HEK293 (cell line): ENCODE measurements around the gene SCD.

Source experiments
- HOXD13 ChIP-seq: sonication (generic); formaldehyde crosslinking; IDR thresholded peaks from 2 replicates; pipeline ENCODE4 v1.8.0; 2022; ENCODE audit warnings: missing genetic modification reagents, borderline replicate concordance
- KLF16 ChIP-seq: fragments of 450-650 bp; formaldehyde crosslinking; IDR thresholded peaks from 2 replicates; pipeline ENCODE4 v1.5.1; 2017; ENCODE audit warnings: missing biosample characterization, missing genetic modification characterization
- KLF8 ChIP-seq: fragments of 450-650 bp; formaldehyde crosslinking; IDR thresholded peaks from 2 replicates; pipeline ENCODE4 v1.5.1; 2016; ENCODE audit warnings: missing biosample characterization, missing genetic modification characterization
- MZF1 ChIP-seq: fragments of 450-650 bp; formaldehyde crosslinking; IDR thresholded peaks from 2 replicates; pipeline ENCODE4 v1.5.1; 2017; ENCODE audit warnings: missing biosample characterization, missing genetic modification characterization, borderline replicate concordance
- RBAK ChIP-seq: fragments of 450-650 bp; formaldehyde crosslinking; IDR thresholded peaks from 2 replicates; pipeline ENCODE4 v1.5.1; 2016; ENCODE audit warnings: missing biosample characterization, missing genetic modification characterization
- SCRT2 ChIP-seq: fragments of 450-650 bp; formaldehyde crosslinking; IDR thresholded peaks from 2 replicates; pipeline ENCODE4 v1.5.1; 2016; ENCODE audit warnings: missing biosample characterization, missing genetic modification characterization
- SP7 ChIP-seq: fragments of 450-650 bp; formaldehyde crosslinking; IDR thresholded peaks from 2 replicates; pipeline ENCODE4 v1.5.1; 2016; ENCODE audit warnings: missing biosample characterization, missing genetic modification characterization
- ZBTB17 ChIP-seq: fragments of 450-650 bp; formaldehyde crosslinking; IDR thresholded peaks from 2 replicates; pipeline ENCODE4 v1.5.1; 2016; ENCODE audit warnings: missing biosample characterization, missing genetic modification characterization
- ZFHX2 ChIP-seq: fragments of 450-650 bp; formaldehyde crosslinking; conservative IDR thresholded peaks from 2 replicates; pipeline ENCODE4 v1.5.1; 2016; ENCODE audit warnings: missing biosample characterization, missing genetic modification characterization
- ZNF133 ChIP-seq: fragments of 450-650 bp; formaldehyde crosslinking; IDR thresholded peaks from 2 replicates; pipeline ENCODE4 v1.5.1; 2016; ENCODE audit warnings: missing biosample characterization, missing genetic modification characterization
- ZNF155 ChIP-seq: fragments of 450-650 bp; formaldehyde crosslinking; IDR thresholded peaks from 2 replicates; pipeline ENCODE4 v1.5.1; 2016; ENCODE audit warnings: missing biosample characterization, missing genetic modification characterization
- ZNF2 ChIP-seq: fragments of 450-650 bp; formaldehyde crosslinking; IDR thresholded peaks from 2 replicates; pipeline ENCODE4 v1.5.1; 2016; ENCODE audit warnings: missing biosample characterization, missing genetic modification characterization
- ZNF214 ChIP-seq: fragments of 450-650 bp; formaldehyde crosslinking; IDR thresholded peaks from 2 replicates; pipeline ENCODE4 v1.5.1; 2017; ENCODE audit warnings: missing biosample characterization, mild to moderate bottlenecking, missing genetic modification characterization, borderline replicate concordance
- ZNF24 ChIP-seq: fragments of 450-650 bp; formaldehyde crosslinking; IDR thresholded peaks from 2 replicates; pipeline ENCODE4 v1.5.1; 2016; ENCODE audit warnings: missing biosample characterization, missing genetic modification characterization
- ZNF341 ChIP-seq: fragments of 450-650 bp; formaldehyde crosslinking; IDR thresholded peaks from 2 replicates; pipeline ENCODE4; 2016; ENCODE audit warnings: low read depth, missing biosample characterization, missing genetic modification characterization
- ZNF391 ChIP-seq: fragments of 450-650 bp; formaldehyde crosslinking; IDR thresholded peaks from 2 replicates; pipeline ENCODE4 v1.5.1; 2016; ENCODE audit warnings: low read depth, missing biosample characterization, missing genetic modification characterization, borderline replicate concordance
- ZNF501 ChIP-seq: fragments of 450-650 bp; formaldehyde crosslinking; IDR thresholded peaks from 2 replicates; pipeline ENCODE4 v1.5.1; 2016; ENCODE audit warnings: missing biosample characterization, missing genetic modification characterization
- ZNF510 ChIP-seq: fragments of 450-650 bp; formaldehyde crosslinking; IDR thresholded peaks from 2 replicates; pipeline ENCODE4 v1.5.1; 2018; ENCODE audit warnings: mild to moderate bottlenecking, missing genetic modification characterization, missing biosample characterization; ENCODE audit not compliant: insufficient replicate concordance
- ZNF518A ChIP-seq: fragments of 450-650 bp; formaldehyde crosslinking; conservative IDR thresholded peaks from 2 replicates; pipeline ENCODE4 v1.5.1; 2016; ENCODE audit warnings: low read depth, missing biosample characterization, missing genetic modification characterization
- ZNF560 ChIP-seq: fragments of 450-650 bp; formaldehyde crosslinking; IDR thresholded peaks from 2 replicates; pipeline ENCODE4 v1.5.1; 2017; ENCODE audit warnings: missing biosample characterization, missing genetic modification characterization, borderline replicate concordance
- ZNF600 ChIP-seq: fragments of 450-650 bp; formaldehyde crosslinking; IDR thresholded peaks from 2 replicates; pipeline ENCODE4 v1.5.1; 2016; ENCODE audit warnings: missing biosample characterization, missing genetic modification characterization
- ZNF621 ChIP-seq: fragments of 450-650 bp; formaldehyde crosslinking; IDR thresholded peaks from 2 replicates; pipeline ENCODE4 v1.5.1; 2017; ENCODE audit warnings: missing biosample characterization, missing genetic modification characterization
- ZSCAN4 ChIP-seq: fragments of 450-650 bp; formaldehyde crosslinking; IDR thresholded peaks from 2 replicates; pipeline ENCODE4 v1.5.1; 2017; ENCODE audit warnings: missing biosample characterization, missing genetic modification characterization
- TF ChIP-seq, protein P1 (sequence below): fragments of 450-650 bp; formaldehyde crosslinking; optimal IDR thresholded peaks from 2 replicates; pipeline ENCODE3; 2016; ENCODE audit warnings: missing biosample characterization, mild to moderate bottlenecking, missing genetic modification characterization
- TF ChIP-seq, protein P2 (sequence below): fragments of 450-650 bp; formaldehyde crosslinking; IDR thresholded peaks from 2 replicates; pipeline ENCODE4 v1.5.1; 2016; ENCODE audit warnings: missing biosample characterization, missing genetic modification characterization, borderline replicate concordance
- TF ChIP-seq, protein P3 (sequence below): fragments of 450-650 bp; IDR thresholded peaks from 2 replicates; pipeline ENCODE4 v1.5.1; 2018; ENCODE audit warnings: missing biosample characterization, mild to moderate bottlenecking, missing genetic modification characterization
- TF ChIP-seq, protein P4 (sequence below): fragments of 450-650 bp; formaldehyde crosslinking; IDR thresholded peaks from 2 replicates; pipeline ENCODE4 v1.5.1; 2016; ENCODE audit warnings: missing biosample characterization, missing genetic modification characterization

SCD gene

DNA sequence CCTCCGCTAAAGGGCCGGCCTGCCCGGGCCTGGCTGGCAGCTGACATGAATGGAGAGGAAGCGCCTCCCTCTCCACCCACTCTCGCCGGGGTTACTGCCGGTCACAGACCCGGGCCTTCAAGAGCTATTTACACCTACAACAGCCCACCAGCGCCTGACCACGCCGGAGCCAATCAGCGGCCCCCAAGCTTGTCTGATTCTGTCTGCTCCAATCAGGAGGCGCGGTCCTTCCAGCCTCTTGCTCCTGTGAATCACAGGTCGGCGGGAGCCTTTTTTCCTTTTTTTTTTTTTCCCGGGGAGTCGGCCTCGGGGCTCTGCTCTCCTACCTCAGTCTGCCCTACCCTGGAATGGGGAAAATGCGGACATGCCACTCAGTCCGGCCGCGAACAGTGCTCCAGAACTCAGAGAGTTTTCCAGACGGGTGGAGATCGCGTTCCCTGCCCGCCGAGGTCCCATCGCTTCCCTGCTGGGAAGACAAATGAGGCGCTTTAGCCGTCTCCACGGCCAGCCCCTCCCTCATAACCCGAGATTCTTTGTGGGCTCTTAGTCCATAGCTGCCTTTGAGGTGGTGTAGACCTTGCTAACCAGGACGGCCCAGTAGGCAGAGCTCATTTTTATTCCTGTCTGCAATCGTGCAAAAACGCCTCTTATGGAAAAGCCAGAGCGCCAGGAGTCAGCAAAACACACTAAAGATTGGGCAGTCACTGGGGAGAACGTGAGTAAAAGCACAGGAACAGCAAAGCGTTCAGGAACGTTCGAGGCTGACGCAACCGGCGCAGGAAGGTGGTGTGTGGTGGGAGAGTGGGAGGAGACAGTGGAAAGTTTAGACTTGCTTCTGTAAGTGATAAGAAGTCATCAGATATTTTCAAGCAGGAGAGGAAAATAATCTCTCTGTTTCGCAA lies 26.5 kb downstream of the SCD start (continued):
- TF ChIP-seq ZSCAN4 (tag by site-specific recombination) (peak; percentile 15; the same call in 1 of the 2 replicates), ZNF133 (no peak), MZF1 (tag by site-specific recombination) (no peak), ZNF518A (tag by site-specific recombination) (peak; percentile 55), RBAK (tag by site-specific recombination) (no peak), ZNF510 (tag by site-specific recombination) (no peak), ZNF214 (tag by site-specific recombination) (no peak), KLF8 (tag by site-specific recombination) (peak; percentile 10; the same call in 1 of the 2 replicates), ZBTB17 (peak; percentile 91), ZNF621 (tag by site-specific recombination) (no peak), ZNF155 (tag by site-specific recombination) (no peak), ZNF501 (peak; percentile 81), ZNF560 (tag by site-specific recombination) (no peak), SCRT2 (no peak), ZNF600 (tag by site-specific recombination) (peak; percentile 99), ZNF2 (peak; percentile 85), ZNF24 (0 out of 2 replicates have a peak, but pooled peaks have one; percentile 26), KLF16 (tag by site-specific recombination) (no peak; the same call in 1 of the 2 replicates), ZNF391 (tag by site-specific recombination) (0 out of 2 replicates have a peak, but pooled peaks have one; percentile 11), ZFHX2 (tag by site-specific recombination) (peak; percentile 93), SP7 (tag by site-specific recombination) (peak; percentile 71), ZNF341 (tag by site-specific recombination) (peak; percentile 94), HOXD13 (CRISPR knock-in tag) (no peak)
- TF ChIP-seq, protein P1, sequence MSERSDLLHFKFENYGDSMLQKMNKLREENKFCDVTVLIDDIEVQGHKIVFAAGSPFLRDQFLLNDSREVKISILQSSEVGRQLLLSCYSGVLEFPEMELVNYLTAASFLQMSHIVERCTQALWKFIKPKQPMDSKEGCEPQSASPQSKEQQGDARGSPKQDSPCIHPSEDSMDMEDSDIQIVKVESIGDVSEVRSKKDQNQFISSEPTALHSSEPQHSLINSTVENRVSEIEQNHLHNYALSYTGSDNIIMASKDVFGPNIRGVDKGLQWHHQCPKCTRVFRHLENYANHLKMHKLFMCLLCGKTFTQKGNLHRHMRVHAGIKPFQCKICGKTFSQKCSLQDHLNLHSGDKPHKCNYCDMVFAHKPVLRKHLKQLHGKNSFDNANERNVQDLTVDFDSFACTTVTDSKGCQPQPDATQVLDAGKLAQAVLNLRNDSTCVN (tag by site-specific recombination) = peak; percentile 36
- TF ChIP-seq, protein P2, sequence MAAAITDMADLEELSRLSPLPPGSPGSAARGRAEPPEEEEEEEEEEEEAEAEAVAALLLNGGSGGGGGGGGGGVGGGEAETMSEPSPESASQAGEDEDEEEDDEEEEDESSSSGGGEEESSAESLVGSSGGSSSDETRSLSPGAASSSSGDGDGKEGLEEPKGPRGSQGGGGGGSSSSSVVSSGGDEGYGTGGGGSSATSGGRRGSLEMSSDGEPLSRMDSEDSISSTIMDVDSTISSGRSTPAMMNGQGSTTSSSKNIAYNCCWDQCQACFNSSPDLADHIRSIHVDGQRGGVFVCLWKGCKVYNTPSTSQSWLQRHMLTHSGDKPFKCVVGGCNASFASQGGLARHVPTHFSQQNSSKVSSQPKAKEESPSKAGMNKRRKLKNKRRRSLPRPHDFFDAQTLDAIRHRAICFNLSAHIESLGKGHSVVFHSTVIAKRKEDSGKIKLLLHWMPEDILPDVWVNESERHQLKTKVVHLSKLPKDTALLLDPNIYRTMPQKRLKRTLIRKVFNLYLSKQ = no peak
- TF ChIP-seq, protein P3, sequence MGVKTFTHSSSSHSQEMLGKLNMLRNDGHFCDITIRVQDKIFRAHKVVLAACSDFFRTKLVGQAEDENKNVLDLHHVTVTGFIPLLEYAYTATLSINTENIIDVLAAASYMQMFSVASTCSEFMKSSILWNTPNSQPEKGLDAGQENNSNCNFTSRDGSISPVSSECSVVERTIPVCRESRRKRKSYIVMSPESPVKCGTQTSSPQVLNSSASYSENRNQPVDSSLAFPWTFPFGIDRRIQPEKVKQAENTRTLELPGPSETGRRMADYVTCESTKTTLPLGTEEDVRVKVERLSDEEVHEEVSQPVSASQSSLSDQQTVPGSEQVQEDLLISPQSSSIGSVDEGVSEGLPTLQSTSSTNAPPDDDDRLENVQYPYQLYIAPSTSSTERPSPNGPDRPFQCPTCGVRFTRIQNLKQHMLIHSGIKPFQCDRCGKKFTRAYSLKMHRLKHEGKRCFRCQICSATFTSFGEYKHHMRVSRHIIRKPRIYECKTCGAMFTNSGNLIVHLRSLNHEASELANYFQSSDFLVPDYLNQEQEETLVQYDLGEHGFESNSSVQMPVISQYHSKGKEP = 0 out of 2 replicates have a peak, but pooled peaks have one; percentile 19
- TF ChIP-seq, protein P4, sequence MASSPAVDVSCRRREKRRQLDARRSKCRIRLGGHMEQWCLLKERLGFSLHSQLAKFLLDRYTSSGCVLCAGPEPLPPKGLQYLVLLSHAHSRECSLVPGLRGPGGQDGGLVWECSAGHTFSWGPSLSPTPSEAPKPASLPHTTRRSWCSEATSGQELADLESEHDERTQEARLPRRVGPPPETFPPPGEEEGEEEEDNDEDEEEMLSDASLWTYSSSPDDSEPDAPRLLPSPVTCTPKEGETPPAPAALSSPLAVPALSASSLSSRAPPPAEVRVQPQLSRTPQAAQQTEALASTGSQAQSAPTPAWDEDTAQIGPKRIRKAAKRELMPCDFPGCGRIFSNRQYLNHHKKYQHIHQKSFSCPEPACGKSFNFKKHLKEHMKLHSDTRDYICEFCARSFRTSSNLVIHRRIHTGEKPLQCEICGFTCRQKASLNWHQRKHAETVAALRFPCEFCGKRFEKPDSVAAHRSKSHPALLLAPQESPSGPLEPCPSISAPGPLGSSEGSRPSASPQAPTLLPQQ = peak; percentile 83
